ENCODE results near the gene ITIH5.

Gene ITIH5

DNA sequence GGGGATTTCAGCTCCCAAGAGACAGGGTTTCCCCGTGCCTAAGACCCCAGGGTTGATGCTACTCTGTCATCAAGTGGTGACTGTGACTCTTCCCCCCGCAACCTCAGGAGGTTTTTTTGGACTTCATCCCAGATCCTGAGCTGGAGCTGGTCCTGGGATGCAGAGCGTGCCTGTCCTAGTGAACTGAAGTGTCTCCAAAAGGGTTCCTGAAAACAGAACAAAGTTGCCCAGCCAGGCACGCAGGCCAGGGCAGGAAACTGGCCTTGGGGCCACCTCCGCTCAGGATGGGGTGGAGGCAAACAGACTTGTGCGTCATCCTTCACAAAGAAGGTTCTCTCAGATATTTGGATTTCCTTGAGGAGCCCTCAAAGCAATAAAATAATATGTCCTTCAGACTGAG lies 118.9 kb downstream of the ITIH5 start:
- H3K4me1 ChIP-seq (ENCODE audit: insufficient read depth, low read length, poor library complexity, severe bottlenecking) = no peaks in the 10 kb centered on the region
- no peaks in the 10 kb centered on the region for H3K9me2 ChIP-seq (replicated peaks; ENCODE audit: low read depth, low read length)
- no peaks in the 10 kb centered on the region for H3K9me3 ChIP-seq (ENCODE audit: insufficient read depth, low read depth, low read length)
- TF ChIP-seq, protein P1, sequence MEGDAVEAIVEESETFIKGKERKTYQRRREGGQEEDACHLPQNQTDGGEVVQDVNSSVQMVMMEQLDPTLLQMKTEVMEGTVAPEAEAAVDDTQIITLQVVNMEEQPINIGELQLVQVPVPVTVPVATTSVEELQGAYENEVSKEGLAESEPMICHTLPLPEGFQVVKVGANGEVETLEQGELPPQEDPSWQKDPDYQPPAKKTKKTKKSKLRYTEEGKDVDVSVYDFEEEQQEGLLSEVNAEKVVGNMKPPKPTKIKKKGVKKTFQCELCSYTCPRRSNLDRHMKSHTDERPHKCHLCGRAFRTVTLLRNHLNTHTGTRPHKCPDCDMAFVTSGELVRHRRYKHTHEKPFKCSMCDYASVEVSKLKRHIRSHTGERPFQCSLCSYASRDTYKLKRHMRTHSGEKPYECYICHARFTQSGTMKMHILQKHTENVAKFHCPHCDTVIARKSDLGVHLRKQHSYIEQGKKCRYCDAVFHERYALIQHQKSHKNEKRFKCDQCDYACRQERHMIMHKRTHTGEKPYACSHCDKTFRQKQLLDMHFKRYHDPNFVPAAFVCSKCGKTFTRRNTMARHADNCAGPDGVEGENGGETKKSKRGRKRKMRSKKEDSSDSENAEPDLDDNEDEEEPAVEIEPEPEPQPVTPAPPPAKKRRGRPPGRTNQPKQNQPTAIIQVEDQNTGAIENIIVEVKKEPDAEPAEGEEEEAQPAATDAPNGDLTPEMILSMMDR (conservative IDR thresholded peaks at IDR 0.05; ENCODE audit: low read length) = no peak
- TF ChIP-seq EZH2phosphoT487 (IDR thresholded peaks at IDR 0.05; ENCODE audit: borderline replicate concordance) = no peak
- no peak overlapping the region for H2AFZ ChIP-seq (ENCODE audit: low read length)
- no peaks in the 10 kb centered on the region for H3K27me3 ChIP-seq (ENCODE audit: insufficient read depth, low read length, poor library complexity, severe bottlenecking)
- no peak overlapping the region for H3K9ac ChIP-seq (ENCODE audit: low read depth, low read length, poor library complexity, severe bottlenecking)
- no peaks in the 10 kb centered on the region for H3F3A ChIP-seq (ENCODE audit: low read depth)
- no peak overlapping the region for H3K4me2 ChIP-seq (ENCODE audit: low read depth, low read length, poor library complexity, severe bottlenecking)
- no peaks in the 10 kb centered on the region for H4K20me1 ChIP-seq (ENCODE audit: insufficient read depth, low read length, poor library complexity, severe bottlenecking)
- H3K79me2 ChIP-seq (ENCODE audit: insufficient read depth, low read length) = no peaks in the 10 kb centered on the region
- no peak overlapping the region for H3K4me3 ChIP-seq (ENCODE audit: low read length, poor library complexity, severe bottlenecking)
- H3K36me3 ChIP-seq (ENCODE audit: insufficient read depth, low read length) = no peaks in the 10 kb centered on the region

DNA sequence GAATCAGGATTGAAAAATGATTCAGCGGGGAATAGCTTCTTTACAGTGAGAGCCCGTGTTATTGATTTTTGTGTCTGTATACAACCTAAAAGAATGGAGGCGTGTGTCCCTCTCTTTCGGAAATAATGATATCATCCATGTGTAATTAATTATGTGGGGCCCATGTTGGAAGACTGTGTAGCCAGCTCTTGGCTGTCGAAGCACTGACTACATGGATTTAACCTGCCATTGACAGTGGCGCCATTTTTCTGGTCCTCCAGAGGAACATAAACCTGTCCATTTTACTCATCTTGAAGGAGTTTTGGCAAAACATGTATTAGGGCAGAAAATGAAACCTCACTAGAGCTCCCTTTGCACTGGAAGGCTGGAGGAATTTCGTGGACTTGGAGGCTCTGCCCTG lies 119.6 kb downstream of the ITIH5 start:
- Histone ChIP-seq H3F3A (ENCODE audit: low read depth) (no peaks in the 10 kb centered on the region), H4K20me1 (ENCODE audit: insufficient read depth, low read length, poor library complexity, severe bottlenecking) (no peaks in the 10 kb centered on the region), H3K27me3 (ENCODE audit: insufficient read depth, low read length, poor library complexity, severe bottlenecking) (no peaks in the 10 kb centered on the region), H3K36me3 (ENCODE audit: insufficient read depth, low read length) (no peaks in the 10 kb centered on the region), H3K79me2 (ENCODE audit: insufficient read depth, low read length) (no peaks in the 10 kb centered on the region), H3K4me2 (ENCODE audit: low read depth, low read length, poor library complexity, severe bottlenecking) (no peak overlapping the region), H2AFZ (ENCODE audit: low read length) (no peak overlapping the region), H3K4me3 (ENCODE audit: low read length, poor library complexity, severe bottlenecking) (no peak overlapping the region), H3K9me2 (replicated peaks; ENCODE audit: low read depth, low read length) (no peaks in the 10 kb centered on the region), H3K4me1 (ENCODE audit: insufficient read depth, low read length, poor library complexity, severe bottlenecking) (no peaks in the 10 kb centered on the region), H3K9me3 (ENCODE audit: insufficient read depth, low read depth, low read length) (no peaks in the 10 kb centered on the region), H3K9ac (ENCODE audit: low read depth, low read length, poor library complexity, severe bottlenecking) (no peak overlapping the region)
- TF ChIP-seq, protein P1 (conservative IDR thresholded peaks at IDR 0.05; ENCODE audit: low read length) = no peak
- no peak for TF ChIP-seq EZH2phosphoT487 (IDR thresholded peaks at IDR 0.05; ENCODE audit: borderline replicate concordance)

DNA sequence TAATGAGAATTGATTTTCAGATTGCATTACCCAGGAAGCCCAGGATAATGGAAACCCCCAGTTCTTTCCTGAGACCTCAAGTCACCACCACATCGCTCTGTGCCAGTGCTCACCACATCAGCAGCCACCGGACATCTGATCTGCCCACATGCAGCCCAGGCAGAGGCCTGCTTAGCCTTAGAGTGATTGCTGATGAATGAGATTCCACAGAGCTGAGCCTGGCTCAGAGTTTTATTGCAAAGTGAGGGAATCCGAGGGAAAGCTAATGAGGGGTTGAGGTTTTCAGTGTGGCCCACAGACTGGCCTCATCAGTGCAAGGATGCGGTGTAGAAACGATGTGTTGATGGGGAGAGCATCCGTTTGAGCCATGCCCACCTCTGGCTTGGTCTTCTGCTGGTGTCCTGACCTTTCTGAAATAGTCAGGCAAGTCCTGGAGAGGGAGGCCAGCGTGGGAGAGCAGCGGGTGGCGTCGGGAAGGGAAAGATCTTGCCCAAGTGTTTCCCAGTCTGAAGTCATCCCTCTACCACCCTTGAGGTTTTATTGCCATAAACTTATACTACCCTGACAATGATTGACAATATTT lies 120.3 kb downstream of the ITIH5 start:
- no peaks in the 10 kb centered on the region for H3K36me3 ChIP-seq (ENCODE audit: insufficient read depth, low read length)
- H3K9me2 ChIP-seq (replicated peaks; ENCODE audit: low read depth, low read length) = no peaks in the 10 kb centered on the region
- no peaks in the 10 kb centered on the region for H3K79me2 ChIP-seq (ENCODE audit: insufficient read depth, low read length)
- no peaks in the 10 kb centered on the region for H3F3A ChIP-seq (ENCODE audit: low read depth)
- H3K4me2 ChIP-seq (ENCODE audit: low read depth, low read length, poor library complexity, severe bottlenecking) = no peak overlapping the region
- no peaks in the 10 kb centered on the region for H3K9me3 ChIP-seq (ENCODE audit: insufficient read depth, low read depth, low read length)
- no peaks in the 10 kb centered on the region for H4K20me1 ChIP-seq (ENCODE audit: insufficient read depth, low read length, poor library complexity, severe bottlenecking)
- no peak overlapping the region for H2AFZ ChIP-seq (ENCODE audit: low read length)
- no peak overlapping the region for H3K4me3 ChIP-seq (ENCODE audit: low read length, poor library complexity, severe bottlenecking)
- TF ChIP-seq, protein P1 (conservative IDR thresholded peaks at IDR 0.05; ENCODE audit: low read length) = no peak
- no peak for TF ChIP-seq EZH2phosphoT487 (IDR thresholded peaks at IDR 0.05; ENCODE audit: borderline replicate concordance)
- H3K27me3 ChIP-seq (ENCODE audit: insufficient read depth, low read length, poor library complexity, severe bottlenecking) = no peaks in the 10 kb centered on the region
- no peaks in the 10 kb centered on the region for H3K4me1 ChIP-seq (ENCODE audit: insufficient read depth, low read length, poor library complexity, severe bottlenecking)
- H3K9ac ChIP-seq (ENCODE audit: low read depth, low read length, poor library complexity, severe bottlenecking) = no peak overlapping the region
